IMR-90 (cell line): ENCODE data around the gene FCN1. TPM values are rescaled to one million over a fixed set of nuclear protein-coding genes. Genes with fewer than 3 reads are reported as not detected.

Experiments used
- ATAC-seq: fragments of 200-7000 bp; cut with Tn5 transposase; 2 replicates; pipeline ENCODE4 v1.9.1; 2020; ENCODE audit warnings: low read depth, mild to moderate bottlenecking, moderate library complexity
- BruUV-seq: library from RNA; stranded (reverse); fragments of 400-500 nt; replicated peaks from 2 replicates; lab custom pipeline; 2021; lab: Mats Ljungman, UMichigan
- CTCF ChIA-PET: fragments of 300-600 bp; formaldehyde crosslinking; extraction: SDS; loops from one replicate; lab custom pipeline; 2021; ENCODE audit warnings: antibody characterized with exemption; lab: Yijun Ruan, JAX
- POLR2A ChIA-PET: fragments of 300-600 bp; sonication (Branson Sonifier 250); formaldehyde crosslinking; loops from one replicate; lab custom pipeline; 2022; ENCODE audit warnings: antibody characterized with exemption; ENCODE audit not compliant: unreplicated experiment; lab: Charles Lee
- DNase-seq: peaks from one replicate; pipeline ENCODE4 v3.0.0; 2013
- H2AFZ ChIP-seq: replicated peaks from 2 replicates; pipeline ENCODE3; 2013; ENCODE audit warnings: low read length, mild to moderate bottlenecking; ENCODE audit not compliant: poor library complexity
- H2AK5ac ChIP-seq: 2 replicates; pipeline ENCODE4 v1.6.1; 2013; ENCODE audit warnings: low read depth, low read length, inconsistent platforms
- H2AK9ac ChIP-seq: replicated peaks from 2 replicates; pipeline ENCODE3; 2013; ENCODE audit warnings: mild to moderate bottlenecking, low read depth, low read length, moderate library complexity; ENCODE audit not compliant: poor library complexity
- H2BK120ac ChIP-seq: 2 replicates; pipeline ENCODE4 v1.6.1; 2013; ENCODE audit warnings: low read depth, low read length, inconsistent platforms
- H2BK15ac ChIP-seq: 3 replicates; pipeline ENCODE4 v1.6.1; 2013; ENCODE audit warnings: low read depth, low read length, inconsistent platforms
- H2BK20ac ChIP-seq: 2 replicates; pipeline ENCODE4 v1.6.1; 2013; ENCODE audit warnings: low read depth, mild to moderate bottlenecking, inconsistent platforms, low read length, moderate library complexity
- H2BK5ac ChIP-seq: 2 replicates; pipeline ENCODE4 v1.6.1; 2013; ENCODE audit warnings: mild to moderate bottlenecking, low read depth, low read length, inconsistent platforms; ENCODE audit not compliant: poor library complexity, severe bottlenecking
- H3K14ac ChIP-seq: replicated peaks from 2 replicates; pipeline ENCODE4 v1.6.1; 2013; ENCODE audit warnings: low read depth, low read length, inconsistent platforms
- H3K18ac ChIP-seq: 2 replicates; pipeline ENCODE4 v1.6.1; 2013; ENCODE audit warnings: low read depth, low read length, control low read depth
- H3K23ac ChIP-seq: 2 replicates; pipeline ENCODE4 v1.6.1; 2013; ENCODE audit warnings: low read depth, low read length, inconsistent platforms
- H3K27ac ChIP-seq: 2 replicates; pipeline ENCODE4 v1.5.1; 2013; ENCODE audit warnings: mild to moderate bottlenecking, control low read depth, low read length; ENCODE audit not compliant: insufficient read depth
- H3K27me3 ChIP-seq: 2 replicates; pipeline ENCODE4 v1.6.1; 2013; ENCODE audit warnings: low read length; ENCODE audit not compliant: control insufficient read depth, insufficient read depth
- H3K36me3 ChIP-seq: 2 replicates; pipeline ENCODE4 v1.6.1; 2013; ENCODE audit warnings: low read length, mixed read lengths; ENCODE audit not compliant: control insufficient read depth, insufficient read depth
- H3K4ac ChIP-seq: 2 replicates; pipeline ENCODE4 v1.6.1; 2013; ENCODE audit warnings: low read depth, low read length, inconsistent platforms
- H3K4me1 ChIP-seq: 2 replicates; pipeline ENCODE4 v1.6.1; 2013; ENCODE audit warnings: low read length, mixed read lengths; ENCODE audit not compliant: control insufficient read depth, insufficient read depth
- H3K4me2 ChIP-seq: 2 replicates; pipeline ENCODE4 v1.6.1; 2013; ENCODE audit warnings: low read depth, mild to moderate bottlenecking, control low read depth, low read length, moderate library complexity
- H3K4me3 ChIP-seq: 2 replicates; pipeline ENCODE4 v1.5.1; 2013; ENCODE audit warnings: low read depth, mild to moderate bottlenecking, control low read depth, low read length, moderate library complexity; ENCODE audit not compliant: insufficient read depth
- H3K56ac ChIP-seq: 2 replicates; pipeline ENCODE4 v1.6.1; 2013; ENCODE audit warnings: low read length, inconsistent platforms; ENCODE audit not compliant: insufficient read depth; ENCODE audit errors: extremely low read depth
- H3K79me1 ChIP-seq, 2 experiments: 2 replicates each; pipeline ENCODE4 v1.6.1; 2013; ENCODE audit warnings: low read length in 2 of 2, inconsistent platforms in 1 of 2, low read depth in 1 of 2
- H3K9ac ChIP-seq: 2 replicates; pipeline ENCODE4 v1.6.1; 2013; ENCODE audit warnings: low read depth, low read length, control low read depth
- H3K9me1 ChIP-seq: 2 replicates; pipeline ENCODE4 v1.6.1; 2013; ENCODE audit warnings: low read length, inconsistent platforms; ENCODE audit not compliant: insufficient read depth
- H3K9me3 ChIP-seq: 2 replicates; pipeline ENCODE4 v1.6.1; 2013; ENCODE audit warnings: low read length; ENCODE audit not compliant: control insufficient read depth, insufficient read depth
- H4K20me1 ChIP-seq: 2 replicates; pipeline ENCODE4 v1.6.1; 2013; ENCODE audit warnings: low read length, inconsistent platforms; ENCODE audit not compliant: insufficient read depth
- H4K5ac ChIP-seq: 2 replicates; pipeline ENCODE4 v1.6.1; 2013; ENCODE audit warnings: mild to moderate bottlenecking, low read depth, low read length, control low read depth
- H4K8ac ChIP-seq, 2 experiments: 2 replicates each; pipeline ENCODE4 v1.6.1; 2013; ENCODE audit warnings: low read depth in 2 of 2, low read length in 2 of 2, control low read depth in 1 of 2, inconsistent platforms in 1 of 2
- H4K91ac ChIP-seq: 2 replicates; pipeline ENCODE4 v1.6.1; 2013; ENCODE audit warnings: low read depth, low read length, inconsistent platforms; ENCODE audit not compliant: insufficient read depth
- BHLHE40 ChIP-seq: fragments of 150-350 bp; IDR thresholded peaks from 2 replicates; pipeline ENCODE4 v1.6.1; 2016; ENCODE audit warnings: mild to moderate bottlenecking, low read depth, low read length
- CEBPB ChIP-seq: IDR thresholded peaks from 2 replicates; pipeline ENCODE4 v1.6.1; 2012; ENCODE audit warnings: low read depth, low read length, improper control_type of control experiment
- CHD1 ChIP-seq: IDR thresholded peaks from 2 replicates; pipeline ENCODE4 v1.6.1; 2012; ENCODE audit warnings: low read depth, low read length, improper control_type of control experiment
- FOS ChIP-seq: fragments of 150-350 bp; IDR thresholded peaks from 2 replicates; pipeline ENCODE4 v1.6.1; 2016; ENCODE audit warnings: low read depth, low read length
- MAFK ChIP-seq: IDR thresholded peaks from 2 replicates; pipeline ENCODE4 v1.6.1; 2012; ENCODE audit warnings: low read depth, low read length, improper control_type of control experiment
- MAZ ChIP-seq: IDR thresholded peaks from 2 replicates; pipeline ENCODE4 v1.6.1; 2012; ENCODE audit warnings: low read depth, mild to moderate bottlenecking, low read length, improper control_type of control experiment, moderate library complexity, borderline replicate concordance
- MXI1 ChIP-seq: IDR thresholded peaks from 2 replicates; pipeline ENCODE4 v1.6.1; 2012; ENCODE audit warnings: low read depth, mild to moderate bottlenecking, low read length, moderate library complexity, borderline replicate concordance
- NFE2L2 ChIP-seq: fragments of 150-350 bp; IDR thresholded peaks from 2 replicates; pipeline ENCODE4 v1.6.1; 2016; ENCODE audit warnings: low read depth, mild to moderate bottlenecking, low read length
- POLR2A ChIP-seq: IDR thresholded peaks from 2 replicates; pipeline ENCODE4 v1.6.1; 2012; ENCODE audit warnings: mild to moderate bottlenecking, low read depth, low read length
- RAD21 ChIP-seq: IDR thresholded peaks from 2 replicates; pipeline ENCODE4 v1.6.1; 2012; ENCODE audit warnings: low read length, improper control_type of control experiment
- RCOR1 ChIP-seq: IDR thresholded peaks from 2 replicates; pipeline ENCODE4 v1.6.1; 2012; ENCODE audit warnings: mild to moderate bottlenecking, low read length, improper control_type of control experiment; ENCODE audit not compliant: insufficient replicate concordance
- RFX5 ChIP-seq: IDR thresholded peaks from 2 replicates; pipeline ENCODE4 v1.8.0; 2012; ENCODE audit warnings: low read depth, mild to moderate bottlenecking, low read length, moderate library complexity
- SMC3 ChIP-seq: fragments of 150-350 bp; IDR thresholded peaks from 2 replicates; pipeline ENCODE4 v1.6.1; 2016; ENCODE audit warnings: low read depth, mild to moderate bottlenecking, antibody characterized with exemption, low read length, moderate library complexity
- USF2 ChIP-seq: fragments of 150-350 bp; IDR thresholded peaks from 2 replicates; pipeline ENCODE4 v1.6.1; 2017; ENCODE audit warnings: mild to moderate bottlenecking, antibody characterized with exemption, low read length, low read depth
- WGBS, 2 experiments: methylation state at CpG; one replicate each; pipeline versions ENCODE4 v1.1.5 to v1.1.7; 2013; ENCODE audit warnings: missing lambda C conversion rate in 2 of 2; ENCODE audit not compliant: insufficient read length in 1 of 2; ENCODE audit errors: extremely low coverage in 2 of 2; 5-methylcytosine and 5-hydroxymethylcytosine counted together
- dilution Hi-C: fragments of 300-500 bp; cut with HindIII; formaldehyde crosslinking; loops from one replicate; pipeline ENCODE4 v1.14.3; 2018; ENCODE audit warnings: low sequenced_read_pairs; ENCODE audit not compliant: unreplicated experiment
- in situ Hi-C: fragments of 300-500 bp; cut with MboI; formaldehyde crosslinking; loops from 3 replicates; pipeline ENCODE4 v1.14.3; 2019; ENCODE audit warnings: low sequenced_read_pairs, inconsistent platforms, mixed read lengths
- intact Hi-C: fragments of 100-400 bp; cut with micrococcal nuclease; formaldehyde crosslinking; loops from 2 replicates; pipeline ENCODE4 v1.10.0; 2022
- polyA plus RNA-seq, 3 experiments: library from polyadenylated mRNA; depleted of rRNA; stranded (reverse); fragments of >200 nt; gene quantifications; 2 replicates each; pipeline ENCODE4 v1.2.3, GENCODE V29; 2012; ENCODE audit warnings: low replicate concordance in 1 of 3
- total RNA-seq: library from RNA; depleted of rRNA; stranded (reverse); fragments of >200 nt; gene quantifications from 2 replicates; pipeline ENCODE4 v1.2.3, GENCODE V29; 2012
- TF ChIP-seq, protein P1 (sequence below): fragments of 150-350 bp; IDR thresholded peaks from 2 replicates; pipeline ENCODE4 v1.6.1; 2016; ENCODE audit warnings: low read depth, mild to moderate bottlenecking, low read length, moderate library complexity, borderline replicate concordance
- TF ChIP-seq, protein P2 (sequence below): conservative IDR thresholded peaks from 2 replicates; pipeline ENCODE4 v1.5.1; 2012; ENCODE audit warnings: mild to moderate bottlenecking, low read depth, low read length, improper control_type of control experiment

The FCN1 gene
- total and polyA plus RNA-seq, 2 of the 4 experiments (the other 2 are of a cell fraction): not detected

- dilution Hi-C loops: no loop called here
- Histone ChIP-seq H3K4me3 (no peak overlapping the region), H2AK5ac (no peak overlapping the region), H3K4ac (no peak overlapping the region), H2BK15ac (no peak overlapping the region), H3K18ac (no peak overlapping the region), H4K5ac (no peak overlapping the region), H3K4me2 (no peak overlapping the region), H3K23ac (no peak overlapping the region), H4K20me1 (no peaks in the 10 kb centered on the region), H3K9me3 (no peaks in the 10 kb centered on the region), H3K4me1 (no peaks in the 10 kb centered on the region), H4K8ac (no peak overlapping the region), H2BK5ac (no peak overlapping the region), H2AK9ac (no peak overlapping the region), H3K14ac (no peak overlapping the region), H2BK120ac (no peak overlapping the region), H4K91ac (no peak overlapping the region), H3K27ac (no peak overlapping the region), H2AFZ (no peak overlapping the region), H3K56ac (no peak overlapping the region), H2BK20ac (no peak overlapping the region), H3K27me3 (peaks cover 53% of the 10 kb centered on the region), H3K36me3 (no peaks in the 10 kb centered on the region), H3K9me1 (no peaks in the 10 kb centered on the region), H3K79me1 (no peaks in the 10 kb centered on the region), H3K9ac (no peak overlapping the region)
- POLR2A ChIA-PET: no interaction called here
- intact Hi-C loops: no loop called here
- in situ Hi-C loops: no loop called here
- TF ChIP-seq SMC3 (no peak), NFE2L2 (no peak), USF2 (no peak), RAD21 (no peak), CHD1 (no peak), CEBPB (no peak), BHLHE40 (no peak), MXI1 (no peak), MAFK (no peak), FOS (no peak), POLR2A (no peak), RCOR1 (no peak), RFX5 (no peak), MAZ (no peak)
- TF ChIP-seq, protein P1, sequence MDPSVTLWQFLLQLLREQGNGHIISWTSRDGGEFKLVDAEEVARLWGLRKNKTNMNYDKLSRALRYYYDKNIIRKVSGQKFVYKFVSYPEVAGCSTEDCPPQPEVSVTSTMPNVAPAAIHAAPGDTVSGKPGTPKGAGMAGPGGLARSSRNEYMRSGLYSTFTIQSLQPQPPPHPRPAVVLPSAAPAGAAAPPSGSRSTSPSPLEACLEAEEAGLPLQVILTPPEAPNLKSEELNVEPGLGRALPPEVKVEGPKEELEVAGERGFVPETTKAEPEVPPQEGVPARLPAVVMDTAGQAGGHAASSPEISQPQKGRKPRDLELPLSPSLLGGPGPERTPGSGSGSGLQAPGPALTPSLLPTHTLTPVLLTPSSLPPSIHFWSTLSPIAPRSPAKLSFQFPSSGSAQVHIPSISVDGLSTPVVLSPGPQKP: no peak
- TF ChIP-seq, protein P2, sequence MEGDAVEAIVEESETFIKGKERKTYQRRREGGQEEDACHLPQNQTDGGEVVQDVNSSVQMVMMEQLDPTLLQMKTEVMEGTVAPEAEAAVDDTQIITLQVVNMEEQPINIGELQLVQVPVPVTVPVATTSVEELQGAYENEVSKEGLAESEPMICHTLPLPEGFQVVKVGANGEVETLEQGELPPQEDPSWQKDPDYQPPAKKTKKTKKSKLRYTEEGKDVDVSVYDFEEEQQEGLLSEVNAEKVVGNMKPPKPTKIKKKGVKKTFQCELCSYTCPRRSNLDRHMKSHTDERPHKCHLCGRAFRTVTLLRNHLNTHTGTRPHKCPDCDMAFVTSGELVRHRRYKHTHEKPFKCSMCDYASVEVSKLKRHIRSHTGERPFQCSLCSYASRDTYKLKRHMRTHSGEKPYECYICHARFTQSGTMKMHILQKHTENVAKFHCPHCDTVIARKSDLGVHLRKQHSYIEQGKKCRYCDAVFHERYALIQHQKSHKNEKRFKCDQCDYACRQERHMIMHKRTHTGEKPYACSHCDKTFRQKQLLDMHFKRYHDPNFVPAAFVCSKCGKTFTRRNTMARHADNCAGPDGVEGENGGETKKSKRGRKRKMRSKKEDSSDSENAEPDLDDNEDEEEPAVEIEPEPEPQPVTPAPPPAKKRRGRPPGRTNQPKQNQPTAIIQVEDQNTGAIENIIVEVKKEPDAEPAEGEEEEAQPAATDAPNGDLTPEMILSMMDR: no peak
- CTCF ChIA-PET: interaction anchor here (0.5 kb wide), 1 partner anchor 54 kb away, joined by 3 read pairs; no protein-coding TSS in a partner anchor
- no peak for DNase-seq
- no TSS peak for BruUV-seq
- WGBS, 2 experiments: 76% methylated on average over 9 of the region's 12 CpGs; no CpG with 5 or more reads in 1 of the 2 experiments
- no peak for ATAC-seq
Measured at GRCh38 chr9:134932171-134932570, 14.5 kb upstream of the FCN1 start.
